IPS DF 6.9 (cell line): ENCODE data around the gene PLIN4.

Experiments
- DNase-seq: peaks from one replicate; pipeline ENCODE4 v3.0.0-alpha.2; 2013; ENCODE audit warnings: low read depth, low spot score
- H3K27ac ChIP-seq: one replicate; pipeline ENCODE4 v1.5.1; 2013; ENCODE audit warnings: low read length, control low read depth
- H3K27me3 ChIP-seq: 2 replicates; pipeline ENCODE4 v1.6.1; 2013; ENCODE audit warnings: mild to moderate bottlenecking, low read length; ENCODE audit not compliant: control insufficient read depth, insufficient read depth
- H3K36me3 ChIP-seq: 2 replicates; pipeline ENCODE4 v1.6.1; 2013; ENCODE audit warnings: low read length; ENCODE audit not compliant: control insufficient read depth, insufficient read depth
- H3K4me1 ChIP-seq: 2 replicates; pipeline ENCODE4 v1.6.1; 2013; ENCODE audit warnings: low read length; ENCODE audit not compliant: control insufficient read depth, insufficient read depth
- H3K4me3 ChIP-seq: 2 replicates; pipeline ENCODE4 v1.5.1; 2013; ENCODE audit warnings: mild to moderate bottlenecking, low read length
- H3K9me3 ChIP-seq: 2 replicates; pipeline ENCODE4 v1.6.1; 2013; ENCODE audit warnings: low read length, inconsistent platforms; ENCODE audit not compliant: control insufficient read depth, insufficient read depth
- WGBS: extraction: QIAGEN DNeasy Blood & Tissue Kit; methylation state at CpG from one replicate; pipeline ENCODE4 v1.1.7; 2013; ENCODE audit warnings: mixed read lengths, missing lambda C conversion rate; ENCODE audit not compliant: insufficient read length, insufficient coverage; 5-methylcytosine and 5-hydroxymethylcytosine counted together

PLIN4 gene

DNA sequence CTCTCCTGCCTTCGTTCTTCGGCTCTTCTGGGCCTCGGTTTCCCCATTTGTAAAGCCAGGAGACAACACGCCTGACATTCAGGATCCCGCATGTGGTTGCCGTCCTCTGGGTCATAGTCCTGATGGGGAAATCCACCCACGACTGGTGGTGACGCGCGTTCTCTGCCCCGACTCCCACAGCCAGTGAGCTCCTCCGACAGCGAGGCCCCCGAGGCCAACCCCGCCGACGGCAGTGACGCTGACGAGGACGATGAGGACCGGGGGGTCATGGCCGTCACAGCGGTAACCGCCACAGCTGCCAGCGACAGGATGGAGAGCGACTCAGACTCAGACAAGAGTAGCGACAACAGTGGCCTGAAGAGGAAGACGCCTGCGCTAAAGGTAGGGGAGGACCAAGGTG is 29.8 kb downstream of the PLIN4 start:
- H3K36me3 ChIP-seq, result peaks cover 24% of the 10 kb centered on the region
- no peak overlapping the region for H3K27ac ChIP-seq
- no peaks in the 10 kb centered on the region for H3K9me3 ChIP-seq
- no peaks in the 10 kb centered on the region for H3K27me3 ChIP-seq
- DNase-seq, result no peak
- WGBS, result no CpG with 5 or more reads among the region's 29 CpGs
- no peak overlapping the region for H3K4me3 ChIP-seq
- no peaks in the 10 kb centered on the region for H3K4me1 ChIP-seq

DNA sequence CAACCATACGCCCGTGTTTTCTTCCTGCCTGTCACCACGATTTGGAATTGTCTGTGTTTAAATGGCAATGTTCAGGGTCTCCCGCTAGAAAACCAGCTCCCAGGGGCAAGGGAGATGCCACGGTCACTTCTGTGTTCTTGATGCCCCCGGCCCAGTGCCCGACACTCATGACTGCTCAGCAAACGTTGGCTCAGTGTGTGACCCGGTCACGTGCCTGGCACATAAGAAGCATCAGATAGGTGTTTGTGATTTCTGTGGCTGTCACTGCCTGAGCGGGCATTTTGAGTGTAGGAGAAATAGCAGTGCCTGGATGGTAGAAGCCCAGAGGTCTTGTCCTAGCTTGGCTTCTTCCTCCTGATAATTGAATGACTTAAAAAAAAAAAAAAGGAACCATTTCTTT is 30.7 kb downstream of the PLIN4 start:
- H3K9me3 ChIP-seq, result no peaks in the 10 kb centered on the region
- H3K4me1 ChIP-seq, result no peaks in the 10 kb centered on the region
- H3K27me3 ChIP-seq, result no peaks in the 10 kb centered on the region
- no CpG with 5 or more reads among the region's 11 CpGs for WGBS
- no peak for DNase-seq
- no peak overlapping the region for H3K4me3 ChIP-seq
- peaks cover 22% of the 10 kb centered on the region for H3K36me3 ChIP-seq
- no peak overlapping the region for H3K27ac ChIP-seq

DNA sequence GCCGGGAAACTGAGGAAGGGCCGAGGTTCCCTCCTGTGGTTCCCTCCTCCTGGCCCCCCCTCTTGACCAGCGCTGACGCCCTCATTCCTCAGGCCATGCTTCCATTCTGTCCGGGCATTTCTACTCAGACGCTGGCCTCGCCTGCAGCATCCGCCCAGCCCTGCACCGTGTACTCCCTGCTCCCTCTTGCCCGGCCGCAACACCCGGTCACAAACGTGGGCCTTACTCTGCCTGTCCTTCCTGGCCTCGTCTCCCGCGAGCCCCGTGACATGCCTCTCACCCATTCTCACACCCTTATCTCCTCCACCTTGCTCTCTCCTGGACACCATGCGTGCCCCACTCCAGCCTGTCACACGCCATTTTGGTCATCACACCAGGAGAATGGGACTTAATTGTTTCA is 34.9 kb downstream of the PLIN4 start:
- Histone ChIP-seq H3K27me3 (no peaks in the 10 kb centered on the region), H3K4me1 (no peaks in the 10 kb centered on the region), H3K27ac (no peak overlapping the region), H3K36me3 (peaks cover 9% of the 10 kb centered on the region; the same call in 1 of the 2 replicates), H3K4me3 (no peak overlapping the region), H3K9me3 (no peaks in the 10 kb centered on the region)
- DNase-seq, result no peak
- no CpG with 5 or more reads among the region's 19 CpGs for WGBS

DNA sequence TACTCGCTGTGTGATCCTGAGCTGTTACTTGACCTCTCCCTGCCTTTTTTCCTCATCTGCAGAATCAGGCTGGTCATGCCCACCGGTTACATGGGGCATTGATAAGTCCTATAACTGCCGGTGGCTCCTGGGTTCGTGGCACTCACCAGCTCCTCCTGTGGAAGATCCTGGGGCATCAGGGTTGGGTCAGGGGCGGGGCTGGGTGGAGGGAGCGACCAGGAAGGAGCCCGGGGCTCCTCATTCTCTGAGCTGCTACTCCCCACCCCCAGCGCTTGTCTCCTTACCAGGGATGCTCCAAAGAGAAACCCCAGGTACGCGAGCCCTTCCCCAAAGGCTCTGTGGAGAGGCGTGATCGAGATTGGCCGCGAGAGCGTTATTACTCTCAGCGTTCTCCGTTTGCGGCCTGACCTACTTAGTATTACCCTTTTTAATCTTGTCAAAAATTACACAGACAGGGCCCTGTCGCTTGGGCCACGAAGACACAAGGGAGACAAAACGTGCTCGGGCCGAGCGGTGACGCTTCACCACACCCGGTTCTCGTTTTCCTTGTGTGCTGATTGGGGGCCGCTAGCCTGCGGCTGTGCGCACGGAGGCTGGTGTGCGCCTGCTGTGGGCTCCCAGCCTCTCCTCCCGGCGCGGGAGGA is 35.4 kb downstream of the PLIN4 start:
- H3K27me3 ChIP-seq, result no peaks in the 10 kb centered on the region
- H3K9me3 ChIP-seq, result no peaks in the 10 kb centered on the region
- no peak for DNase-seq
- WGBS, result no CpG with 5 or more reads among the region's 35 CpGs
- no peak overlapping the region for H3K4me3 ChIP-seq
- no peak overlapping the region for H3K27ac ChIP-seq
- H3K4me1 ChIP-seq, result no peaks in the 10 kb centered on the region
- H3K36me3 ChIP-seq, result peaks cover 9% of the 10 kb centered on the region; the same call in 1 of the 2 replicates

DNA sequence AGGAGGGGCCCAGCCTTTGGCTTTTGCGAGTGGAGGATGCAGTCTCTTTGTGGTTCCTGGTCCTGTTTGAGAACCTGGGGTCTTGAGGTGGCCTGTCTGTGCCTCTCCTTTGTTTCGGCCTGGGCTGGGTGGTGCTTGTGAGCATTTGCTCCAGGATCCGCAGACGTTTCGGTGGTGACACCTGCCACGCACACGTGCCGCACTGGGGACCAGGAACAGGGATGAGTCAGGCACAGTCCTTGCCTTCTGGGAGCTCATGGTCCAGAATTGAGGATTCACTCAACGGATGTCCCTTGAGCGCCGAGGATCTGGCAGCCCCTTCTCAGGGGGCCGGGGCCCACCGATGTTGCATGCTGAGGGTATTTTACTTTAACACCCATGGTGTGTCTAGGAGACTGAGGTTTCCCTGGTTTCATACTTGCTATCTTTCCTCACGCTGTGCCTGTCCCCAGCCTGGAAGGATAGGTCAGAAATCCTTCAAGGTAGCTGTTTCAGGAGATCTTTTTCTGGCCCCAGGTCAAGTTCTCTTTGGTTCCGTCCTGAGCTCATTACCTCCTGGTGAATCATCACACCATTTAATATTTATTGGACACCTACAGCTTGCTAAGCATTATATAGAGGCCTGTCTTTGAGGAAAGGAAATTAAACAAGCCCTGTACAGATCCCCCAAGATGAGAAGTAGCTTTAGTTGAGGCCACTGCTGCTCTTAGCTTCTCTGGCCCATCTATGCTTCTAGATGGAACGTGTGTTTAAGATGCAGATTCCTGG is 41.1 kb downstream of the PLIN4 start:
- H3K9me3 ChIP-seq, result no peaks in the 10 kb centered on the region
- 0 out of 2 replicates have a peak, but pooled peaks cover 5% of the 10 kb centered on the region for H3K4me1 ChIP-seq
- DNase-seq, result no peak
- H3K27ac ChIP-seq, result no peak overlapping the region
- H3K4me3 ChIP-seq, result no peak overlapping the region
- peaks cover 17% of the 10 kb centered on the region for H3K36me3 ChIP-seq
- no peaks in the 10 kb centered on the region for H3K27me3 ChIP-seq
- no CpG with 5 or more reads among the region's 16 CpGs for WGBS

DNA sequence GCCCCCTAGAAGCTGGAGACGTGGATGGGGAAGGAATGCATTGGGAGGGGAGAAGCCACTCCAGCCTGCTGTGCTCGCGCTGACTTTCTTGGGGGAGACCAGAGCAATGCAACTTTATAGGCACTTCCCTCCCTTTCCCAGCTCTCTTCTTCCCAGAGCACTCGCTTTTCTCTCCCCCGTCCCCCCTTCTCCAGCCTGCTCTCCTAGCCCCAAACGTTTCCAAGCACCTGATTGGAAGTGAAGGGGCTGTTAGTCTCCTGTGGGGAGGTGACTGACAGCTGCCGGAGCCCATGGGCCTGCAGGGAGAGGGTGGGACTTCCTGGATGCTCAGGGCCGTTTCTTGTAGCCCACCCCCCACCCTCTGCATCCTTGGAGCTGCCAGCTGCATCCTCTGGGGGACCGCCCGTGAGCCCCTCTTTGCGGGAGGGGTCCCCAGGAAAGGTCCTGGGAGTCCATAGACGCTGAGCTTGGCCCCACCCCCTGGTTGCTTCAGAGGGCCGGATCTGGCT is 43.7 kb downstream of the PLIN4 start:
- Histone ChIP-seq H3K4me1 (0 out of 2 replicates have a peak, but pooled peaks cover 5% of the 10 kb centered on the region), H3K27me3 (no peaks in the 10 kb centered on the region), H3K4me3 (peak overlapping the region; percentile 40; the same call in 1 of the 2 replicates), H3K36me3 (peaks cover 17% of the 10 kb centered on the region), H3K9me3 (no peaks in the 10 kb centered on the region), H3K27ac (no peak overlapping the region)
- no CpG with 5 or more reads among the region's 13 CpGs for WGBS
- DNase-seq, result peak; percentile 58

DNA sequence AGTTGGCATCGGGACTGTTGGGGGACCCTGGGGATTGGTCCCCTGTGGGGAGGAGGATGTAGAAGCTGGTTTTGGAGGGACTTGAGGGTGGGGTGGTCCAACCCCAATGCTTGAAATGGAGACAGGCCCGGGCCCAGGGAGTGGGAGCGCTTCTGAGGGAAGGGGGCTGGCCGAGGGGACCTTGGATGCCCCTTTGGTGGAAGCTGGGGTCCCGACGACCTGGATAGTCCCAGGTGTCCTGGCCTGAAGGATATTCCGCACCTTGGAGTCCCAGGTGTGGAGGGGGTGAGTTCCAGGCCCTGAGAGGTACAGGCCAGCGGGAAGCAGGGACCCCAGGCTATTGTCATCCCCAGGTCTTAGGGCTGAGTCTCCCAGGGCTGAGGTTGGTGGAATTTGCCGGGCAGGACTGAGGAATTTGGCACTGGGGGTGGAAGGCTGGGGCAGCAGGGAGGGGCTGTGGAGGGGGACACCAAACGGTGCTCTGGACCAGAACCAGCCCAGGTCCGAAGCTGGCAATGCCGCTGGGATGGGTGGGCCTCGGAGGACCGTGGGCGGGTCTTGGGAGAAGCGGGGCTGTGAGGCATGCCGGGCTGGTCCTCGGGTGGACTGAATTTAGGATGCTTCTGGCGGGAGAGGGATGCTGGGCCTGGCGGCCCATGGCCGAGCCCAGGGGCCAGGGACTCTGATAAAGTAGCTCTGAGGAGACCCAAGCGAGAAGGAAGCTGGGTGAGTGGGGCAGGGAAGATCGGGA is 44.3 kb downstream of the PLIN4 start:
- no peaks in the 10 kb centered on the region for H3K27me3 ChIP-seq
- DNase-seq, result no peak
- H3K36me3 ChIP-seq, result peaks cover 15% of the 10 kb centered on the region
- 0 out of 2 replicates have a peak, but pooled peaks cover 5% of the 10 kb centered on the region for H3K4me1 ChIP-seq
- WGBS, result no CpG with 5 or more reads among the region's 23 CpGs
- peak overlapping the region; percentile 40; the same call in 1 of the 2 replicates for H3K4me3 ChIP-seq
- H3K27ac ChIP-seq, result no peak overlapping the region
- H3K9me3 ChIP-seq, result no peaks in the 10 kb centered on the region

DNA sequence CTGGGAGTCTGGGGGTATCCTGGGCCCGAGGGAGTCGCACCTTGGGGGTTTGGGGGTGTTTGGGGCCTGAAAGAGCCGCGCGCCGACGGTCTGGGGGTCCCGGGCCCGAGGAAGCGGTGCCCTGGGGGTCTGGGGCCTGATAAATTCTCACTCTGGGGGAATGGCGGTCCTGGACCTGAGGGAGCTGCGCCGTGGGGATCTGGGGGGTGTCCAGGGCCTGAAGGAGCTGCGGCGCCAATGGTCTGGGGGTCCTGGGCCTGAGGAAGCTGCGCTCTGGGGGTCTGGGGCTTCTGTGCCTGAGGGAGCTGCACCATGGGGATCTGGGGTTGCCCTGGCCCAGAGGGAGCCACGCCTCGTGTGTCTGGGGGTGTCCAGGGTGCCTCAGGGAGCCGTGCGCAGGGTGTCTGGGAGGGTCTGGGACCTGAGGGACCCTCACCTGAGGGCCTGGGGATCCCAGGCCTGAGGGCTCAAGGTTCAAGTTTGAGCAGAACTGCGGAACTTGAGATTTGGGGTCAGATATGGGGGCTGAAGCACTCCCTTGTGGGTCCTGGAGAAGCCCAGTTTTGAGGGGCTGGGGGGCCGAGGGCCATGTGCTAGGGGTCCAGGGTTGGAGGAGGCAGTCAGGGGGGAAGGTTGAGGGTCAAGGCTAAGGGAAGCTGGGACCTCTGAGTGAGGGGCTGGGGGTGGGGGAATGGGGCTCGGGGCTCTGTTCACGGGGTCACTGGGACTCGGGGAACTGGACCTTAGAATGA is 45.1 kb downstream of the PLIN4 start:
- H3K4me1 ChIP-seq, result 0 out of 2 replicates have a peak, but pooled peaks cover 5% of the 10 kb centered on the region
- H3K27ac ChIP-seq, result no peak overlapping the region
- no CpG with 5 or more reads among the region's 25 CpGs for WGBS
- no peaks in the 10 kb centered on the region for H3K27me3 ChIP-seq
- peak overlapping the region; percentile 84 for H3K4me3 ChIP-seq
- peaks cover 13% of the 10 kb centered on the region for H3K36me3 ChIP-seq
- no peak for DNase-seq
- no peaks in the 10 kb centered on the region for H3K9me3 ChIP-seq

DNA sequence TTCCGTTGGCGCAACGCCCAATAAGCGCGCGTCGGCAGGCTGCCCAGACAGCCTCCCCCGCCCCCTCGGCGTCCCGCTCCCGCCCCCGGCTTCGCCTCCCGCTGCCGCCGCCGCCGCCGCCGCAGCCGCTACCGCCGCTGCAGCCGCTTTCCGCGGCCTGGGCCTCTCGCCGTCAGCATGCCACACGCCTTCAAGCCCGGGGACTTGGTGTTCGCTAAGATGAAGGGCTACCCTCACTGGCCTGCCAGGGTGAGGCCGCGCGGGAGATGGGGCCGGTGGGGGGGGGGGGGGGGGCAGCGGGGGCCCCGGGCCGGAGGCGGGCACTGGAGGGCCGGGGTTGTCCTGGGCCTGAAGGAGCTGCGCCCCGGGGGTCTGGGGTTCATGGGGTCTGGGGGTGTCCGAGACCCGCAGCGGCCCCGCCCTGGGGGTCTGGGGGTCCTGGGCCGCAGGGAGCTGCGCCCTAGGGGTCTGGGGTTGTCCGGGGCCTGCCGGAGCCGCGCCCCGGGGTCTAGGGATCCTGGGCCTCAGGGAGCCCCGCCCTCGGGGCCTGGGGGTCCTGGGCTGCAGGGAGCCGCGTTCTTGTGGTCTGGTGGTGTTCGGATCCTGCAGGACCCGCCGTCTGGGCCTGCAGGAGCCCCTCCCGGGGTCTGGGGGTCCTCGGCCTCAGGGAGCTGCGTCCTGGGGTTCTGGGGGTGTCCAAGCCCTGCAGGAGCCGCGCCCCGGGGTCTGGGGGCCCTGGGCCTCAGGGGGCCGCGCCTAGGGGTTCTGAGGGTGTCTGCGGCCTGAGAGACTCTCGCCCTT is 45.9 kb downstream of the PLIN4 start, which contains the start of gene HDGFL2:
Gene HDGFL2 (plus strand): TSS at position 124 of the 801 bp plus-strand sequence. CDS start 54 bp downstream, at position 178.
- no CpG with 5 or more reads among the region's 71 CpGs for WGBS
- no peak for DNase-seq

More for the DNA sequence above, 45.9 kb downstream of the PLIN4 start, which contains the start of gene HDGFL2:
- Histone ChIP-seq H3K27me3 (no peaks in the 10 kb centered on the region), H3K4me1 (0 out of 2 replicates have a peak, but pooled peaks cover 5% of the 10 kb centered on the region), H3K27ac (no peak within 1 kb of the TSS), H3K9me3 (no peaks in the 10 kb centered on the region), H3K36me3 (peaks cover 10% of the 10 kb centered on the region), H3K4me3 (peak within 1 kb of the TSS; percentile 84)
